ENCODE results near the gene MGMT. TPM values are rescaled to one million over a fixed set of nuclear protein-coding genes. Genes with fewer than 3 reads are reported as not detected.

The MGMT gene
- total RNA-seq, 3 donors from 2014 or later, result 34.1 to 57.8 (median 46.7) TPM

DNA sequence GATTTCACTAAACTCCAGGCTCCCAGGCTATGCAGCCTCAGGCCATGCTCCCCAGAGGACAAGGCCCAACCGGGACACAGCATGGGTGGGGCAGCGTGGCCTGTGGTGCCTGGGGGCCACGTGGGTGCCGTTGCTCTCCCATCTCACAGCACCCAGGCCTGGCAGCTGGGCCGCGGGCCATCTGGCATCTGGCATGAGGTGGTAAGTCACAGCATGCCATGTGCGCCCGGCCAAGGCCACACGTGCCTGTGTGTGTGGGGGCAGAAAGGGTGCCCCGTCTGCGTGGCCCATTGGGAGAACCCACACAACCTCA, 292.9 kb downstream of the MGMT start:
- H3K4me1 ChIP-seq, result no peaks in the 10 kb centered on the region
- DNase-seq (ENCODE audit: low spot score in 2 of 2), result peak; percentile 11 to 37
- H3K36me3 ChIP-seq, result no peaks in the 10 kb centered on the region
- no peak overlapping the region for H3K4me3 ChIP-seq
- no peak for TF ChIP-seq POLR2A (IDR thresholded peaks at IDR 0.05)
- TF ChIP-seq POLR2AphosphoS5 (IDR thresholded peaks at IDR 0.05), result no peak
- TF ChIP-seq, protein P1, sequence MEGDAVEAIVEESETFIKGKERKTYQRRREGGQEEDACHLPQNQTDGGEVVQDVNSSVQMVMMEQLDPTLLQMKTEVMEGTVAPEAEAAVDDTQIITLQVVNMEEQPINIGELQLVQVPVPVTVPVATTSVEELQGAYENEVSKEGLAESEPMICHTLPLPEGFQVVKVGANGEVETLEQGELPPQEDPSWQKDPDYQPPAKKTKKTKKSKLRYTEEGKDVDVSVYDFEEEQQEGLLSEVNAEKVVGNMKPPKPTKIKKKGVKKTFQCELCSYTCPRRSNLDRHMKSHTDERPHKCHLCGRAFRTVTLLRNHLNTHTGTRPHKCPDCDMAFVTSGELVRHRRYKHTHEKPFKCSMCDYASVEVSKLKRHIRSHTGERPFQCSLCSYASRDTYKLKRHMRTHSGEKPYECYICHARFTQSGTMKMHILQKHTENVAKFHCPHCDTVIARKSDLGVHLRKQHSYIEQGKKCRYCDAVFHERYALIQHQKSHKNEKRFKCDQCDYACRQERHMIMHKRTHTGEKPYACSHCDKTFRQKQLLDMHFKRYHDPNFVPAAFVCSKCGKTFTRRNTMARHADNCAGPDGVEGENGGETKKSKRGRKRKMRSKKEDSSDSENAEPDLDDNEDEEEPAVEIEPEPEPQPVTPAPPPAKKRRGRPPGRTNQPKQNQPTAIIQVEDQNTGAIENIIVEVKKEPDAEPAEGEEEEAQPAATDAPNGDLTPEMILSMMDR (IDR thresholded peaks at IDR 0.05), result no peak
- no peak overlapping the region for H3K27ac ChIP-seq
- intact Hi-C loops (cut with DNase I; ENCODE audit: low total_unique reads), result no loop called here
- no peaks in the 10 kb centered on the region for H3K9me3 ChIP-seq
- no peaks in the 10 kb centered on the region for H3K27me3 ChIP-seq

DNA sequence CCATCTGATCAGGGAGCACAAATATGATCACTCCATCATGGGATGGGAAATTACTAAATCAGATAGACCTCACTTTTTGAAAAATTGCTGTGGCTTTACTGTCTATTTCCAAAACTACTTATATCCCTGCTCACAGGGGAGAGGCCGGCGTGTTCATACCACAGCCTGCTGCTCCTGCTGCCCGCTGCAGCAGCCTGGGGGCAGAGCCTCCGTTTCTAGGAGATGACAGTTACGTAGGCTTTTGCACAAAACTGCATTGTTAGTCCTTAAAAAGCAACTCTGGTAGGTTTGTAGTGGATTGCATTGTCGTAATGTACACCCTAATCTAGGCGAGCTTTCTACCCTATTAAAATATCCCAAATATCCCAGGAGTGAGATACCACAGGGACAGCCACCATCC, 293.4 kb downstream of the MGMT start:
- intact Hi-C loops (cut with DNase I; ENCODE audit: low total_unique reads), result no loop called here
- Histone ChIP-seq H3K4me3 (no peak overlapping the region), H3K9me3 (no peaks in the 10 kb centered on the region), H3K27ac (no peak overlapping the region), H3K4me1 (no peaks in the 10 kb centered on the region), H3K36me3 (no peaks in the 10 kb centered on the region), H3K27me3 (no peaks in the 10 kb centered on the region)
- no peak for TF ChIP-seq POLR2AphosphoS5 (IDR thresholded peaks at IDR 0.05)
- TF ChIP-seq, protein P1 (IDR thresholded peaks at IDR 0.05), result no peak
- TF ChIP-seq POLR2A (IDR thresholded peaks at IDR 0.05), result no peak
- peak in 1 of 2 donors; percentile 12 for DNase-seq (ENCODE audit: low spot score in 2 of 2)

DNA sequence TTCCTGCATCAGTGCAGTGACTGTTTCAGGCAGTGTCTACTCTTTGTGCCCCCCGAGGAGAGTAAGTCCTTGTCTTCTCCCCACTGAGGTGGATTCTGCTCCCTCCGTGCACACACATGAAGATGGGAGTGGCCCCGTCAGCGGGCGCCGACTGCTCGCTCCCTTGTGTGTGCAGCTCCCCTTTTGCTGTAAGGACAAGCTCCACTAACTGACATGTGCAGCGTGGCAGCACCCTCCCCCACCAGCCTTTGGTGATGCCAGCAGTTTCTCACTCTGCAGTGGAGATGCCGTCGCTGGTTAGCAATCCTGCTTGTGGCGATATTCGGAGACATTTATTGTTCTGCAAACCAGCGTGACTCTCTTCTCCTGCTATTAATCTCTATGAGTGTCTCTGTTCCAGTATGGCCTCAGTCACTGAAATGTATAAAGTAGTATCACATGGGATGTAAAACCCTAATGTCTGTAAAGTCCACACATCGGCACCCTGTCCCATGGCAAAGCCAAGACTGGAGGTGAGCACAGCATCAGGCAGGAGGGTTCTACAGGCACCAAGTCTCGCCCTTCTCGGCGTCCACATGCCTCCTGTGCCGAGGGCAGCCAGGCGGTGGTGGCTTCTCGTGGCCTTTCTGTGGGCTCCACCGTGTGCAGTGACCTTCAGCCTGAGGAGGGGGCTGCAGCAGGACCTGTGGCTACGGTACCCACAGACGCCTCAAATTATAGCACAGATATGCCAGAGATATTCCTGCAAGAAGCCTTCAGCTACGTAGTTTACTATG, 294.3 kb downstream of the MGMT start:
- H3K9me3 ChIP-seq, result no peaks in the 10 kb centered on the region
- no peaks in the 10 kb centered on the region for H3K4me1 ChIP-seq
- no peak overlapping the region for H3K4me3 ChIP-seq
- TF ChIP-seq, protein P1 (IDR thresholded peaks at IDR 0.05), result no peak
- TF ChIP-seq POLR2A (IDR thresholded peaks at IDR 0.05), result no peak
- TF ChIP-seq POLR2AphosphoS5 (IDR thresholded peaks at IDR 0.05), result no peak
- H3K27me3 ChIP-seq, result no peaks in the 10 kb centered on the region
- peak; percentile 12 to 25 for DNase-seq (ENCODE audit: low spot score in 2 of 2)
- H3K27ac ChIP-seq, result no peak overlapping the region
- intact Hi-C loops (cut with DNase I; ENCODE audit: low total_unique reads), result no loop called here
- H3K36me3 ChIP-seq, result no peaks in the 10 kb centered on the region

DNA sequence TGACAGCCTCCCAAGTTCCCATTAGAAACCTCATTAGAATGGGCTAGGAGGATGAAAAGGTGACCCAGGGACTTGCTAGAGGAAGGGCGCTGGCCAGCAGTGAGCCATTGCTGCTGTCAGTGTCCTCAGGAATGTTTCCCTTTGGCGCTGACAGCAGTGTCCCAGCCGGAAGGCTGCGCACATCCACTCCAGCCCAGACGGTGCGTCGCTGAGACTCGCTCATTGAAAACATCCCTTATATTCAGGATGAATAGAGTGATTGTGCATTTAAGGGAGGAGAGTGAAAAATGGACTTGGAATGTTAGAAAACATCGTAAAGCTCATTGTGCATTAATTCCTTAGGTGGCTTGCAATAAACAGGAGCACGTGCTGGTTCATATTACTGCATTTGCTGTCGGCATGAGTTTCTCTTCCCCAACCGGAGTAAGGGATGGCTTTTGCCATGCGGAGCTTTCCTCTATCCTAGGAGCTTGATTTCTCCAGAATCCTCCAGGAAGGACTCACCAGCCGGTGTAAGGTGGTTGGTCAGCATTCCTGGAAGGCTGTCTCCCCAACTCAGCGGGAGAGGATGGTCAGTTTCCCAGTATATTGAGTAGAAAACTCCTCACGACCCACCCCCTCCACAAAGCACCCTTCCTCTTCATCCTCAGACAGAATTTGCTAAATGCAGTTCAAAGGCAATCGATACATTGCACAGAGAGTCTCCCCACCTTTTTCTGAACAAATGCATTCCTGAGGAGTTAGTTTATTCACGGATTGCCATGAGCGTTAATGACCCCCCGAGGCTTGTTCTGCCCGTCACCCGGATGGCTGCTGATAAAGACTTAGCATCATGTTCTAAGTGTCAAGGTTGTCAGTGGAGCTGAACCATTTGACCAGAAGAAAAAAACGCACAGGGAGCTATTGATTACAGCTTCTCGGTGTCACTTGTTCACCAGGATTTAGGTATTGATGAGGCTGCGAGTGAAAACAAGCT, 295.2 kb downstream of the MGMT start:
- TF ChIP-seq POLR2A (IDR thresholded peaks at IDR 0.05) (no peak), POLR2AphosphoS5 (IDR thresholded peaks at IDR 0.05) (no peak)
- TF ChIP-seq, protein P1 (IDR thresholded peaks at IDR 0.05), result no peak
- no peak overlapping the region for H3K27ac ChIP-seq
- intact Hi-C loops (cut with DNase I; ENCODE audit: low total_unique reads), result no loop called here
- H3K4me3 ChIP-seq, result no peak overlapping the region
- H3K27me3 ChIP-seq, result no peaks in the 10 kb centered on the region
- no peak for DNase-seq (ENCODE audit: low spot score in 2 of 2)
- no peaks in the 10 kb centered on the region for H3K9me3 ChIP-seq
- no peaks in the 10 kb centered on the region for H3K36me3 ChIP-seq
- H3K4me1 ChIP-seq, result no peaks in the 10 kb centered on the region
